Erythroblast (primary cell): Measurements from ENCODE around the gene ATG9A.

Source experiments
- GATA1 ChIP-seq: IDR thresholded peaks from 2 replicates; pipeline ENCODE4 v1.6.1; 2011; ENCODE audit warnings: low read depth, mild to moderate bottlenecking, control low read depth, low read length, moderate library complexity
- POLR2A ChIP-seq: IDR thresholded peaks from 2 replicates; pipeline ENCODE4 v1.6.1; 2011; ENCODE audit warnings: mild to moderate bottlenecking, low read length

GRCh38 chr2:219175486-219175885, 54.0 kb downstream of the ATG9A start:
- TF ChIP-seq POLR2A (no peak), GATA1 (no peak)
